Measurements from ENCODE around the gene C1QB. TPM values are rescaled to one million over a fixed set of nuclear protein-coding genes. Genes with fewer than 3 reads are reported as not detected.

C1QB gene
- total and polyA plus RNA-seq, 2 of the 8 experiments (the other 6 are each of a cell fraction or from before 2014, with no cell fraction given) = not detected

- TF ChIP-seq CHD7 (IDR thresholded peaks at IDR 0.05; ENCODE audit: insufficient replicate concordance, low read length) (no peak), KDM1A (IDR thresholded peaks at IDR 0.05; ENCODE audit: borderline replicate concordance, low read length) (peak; percentile 10; the same call in 1 of the 2 replicates), JUN (IDR thresholded peaks at IDR 0.05; ENCODE audit: low read depth, low read length) (no peak), SAP30 (IDR thresholded peaks at IDR 0.05; ENCODE audit: insufficient read depth, insufficient replicate concordance, low read length) (no peak), ATF2 (IDR thresholded peaks at IDR 0.05; ENCODE audit: low read length) (no peak), RAD21 (IDR thresholded peaks at IDR 0.05 in 1 of 2, conservative IDR thresholded peaks at IDR 0.05 in 1 of 2; ENCODE audit: low read depth in 2 of 2, low read length in 2 of 2) (peak; percentile 19 to 34; a peak in 3 of 4 replicates), CBX8 (IDR thresholded peaks at IDR 0.05; ENCODE audit: borderline replicate concordance, low read depth, low read length) (no peak), HDAC6 (IDR thresholded peaks at IDR 0.05; ENCODE audit: low read depth, low read length) (no peak)
These were observed 27.6 kb upstream of the C1QB start (continued) for GRCh38 chr1:22625262-22625925.
